SK-N-SH treated with all-trans-retinoic acid at 6 μM for 48 hours (cell line): ENCODE measurements around the gene ANKRD49.

Experiments
- ATAC-seq: fragments of 200-7000 bp; cut with Tn5 transposase; 3 replicates; pipeline ENCODE4 v1.9.1; 2020; ENCODE audit warnings: mild to moderate bottlenecking, moderate library complexity
- ARNTL ChIP-seq: fragments of 450-650 bp; formaldehyde crosslinking; IDR thresholded peaks from 2 replicates; pipeline ENCODE4 v1.5.0; 2020; ENCODE audit warnings: low read depth, mild to moderate bottlenecking, moderate library complexity, borderline replicate concordance
- BACH2 ChIP-seq: fragments of 250-450 bp; sonication (Bioruptor Pico); IDR thresholded peaks from 2 replicates; pipeline ENCODE4 v1.9.0; 2021; ENCODE audit warnings: mild to moderate bottlenecking, borderline replicate concordance
- CREB5 ChIP-seq: fragments of 250-450 bp; sonication (Bioruptor Pico); IDR thresholded peaks from 2 replicates; pipeline ENCODE4 v1.5.1; 2020; ENCODE audit warnings: low read depth, mild to moderate bottlenecking, moderate library complexity
- CSDC2 ChIP-seq: fragments of 250-450 bp; sonication (Bioruptor Pico); IDR thresholded peaks from 2 replicates; pipeline ENCODE4 v1.5.0; 2020; ENCODE audit warnings: mild to moderate bottlenecking, moderate library complexity
- ESRRG ChIP-seq: fragments of 250-450 bp; sonication (Bioruptor Pico); IDR thresholded peaks from 2 replicates; pipeline ENCODE4 v1.6.1; 2021; ENCODE audit warnings: mild to moderate bottlenecking
- GLIS3 ChIP-seq: fragments of 250-450 bp; sonication (Bioruptor Pico); IDR thresholded peaks from 2 replicates; pipeline ENCODE4 v1.5.0; 2020; ENCODE audit warnings: mild to moderate bottlenecking, moderate library complexity
- ISL1 ChIP-seq: fragments of 250-450 bp; sonication (Bioruptor Pico); IDR thresholded peaks from 2 replicates; pipeline ENCODE4 v2.1.2; 2022; ENCODE audit warnings: mild to moderate bottlenecking, moderate library complexity
- OSR1 ChIP-seq: fragments of 250-450 bp; sonication (Bioruptor Pico); IDR thresholded peaks from 2 replicates; pipeline ENCODE4 v1.8.0; 2022; ENCODE audit warnings: moderate library complexity, mild to moderate bottlenecking, inconsistent platforms
- PATZ1 ChIP-seq: fragments of 250-450 bp; sonication (Bioruptor Pico); IDR thresholded peaks from 2 replicates; pipeline ENCODE4 v1.8.0; 2020; ENCODE audit warnings: mild to moderate bottlenecking, moderate library complexity, borderline replicate concordance
- POU6F1 ChIP-seq: fragments of 250-450 bp; sonication (Bioruptor Pico); IDR thresholded peaks from 2 replicates; pipeline ENCODE4 v1.8.0; 2021; ENCODE audit warnings: low read depth, mild to moderate bottlenecking, moderate library complexity, borderline replicate concordance
- PPARA ChIP-seq: fragments of 250-450 bp; sonication (Bioruptor Pico); IDR thresholded peaks from 2 replicates; pipeline ENCODE4 v1.5.0; 2020; ENCODE audit warnings: mild to moderate bottlenecking, borderline replicate concordance
- RARB ChIP-seq: fragments of 250-450 bp; sonication (Bioruptor Pico); IDR thresholded peaks from 2 replicates; pipeline ENCODE4 v1.8.0; 2021; ENCODE audit warnings: mild to moderate bottlenecking, moderate library complexity
- TCF4 ChIP-seq: fragments of 250-450 bp; sonication (Bioruptor Pico); IDR thresholded peaks from 2 replicates; pipeline ENCODE4 v1.8.0; 2021; ENCODE audit warnings: mild to moderate bottlenecking, moderate library complexity, borderline replicate concordance
- TOX ChIP-seq: fragments of 250-450 bp; sonication (Bioruptor Pico); IDR thresholded peaks from 2 replicates; pipeline ENCODE4 v1.8.0; 2021; ENCODE audit warnings: mild to moderate bottlenecking, moderate library complexity, borderline replicate concordance
- TSHZ2 ChIP-seq: fragments of 250-450 bp; sonication (Bioruptor Pico); IDR thresholded peaks from 2 replicates; pipeline ENCODE4 v1.5.0; 2020; ENCODE audit warnings: mild to moderate bottlenecking, moderate library complexity
- ZC3H10 ChIP-seq: fragments of 250-450 bp; sonication (Bioruptor Pico); IDR thresholded peaks from 2 replicates; pipeline ENCODE4 v1.5.1; 2021; ENCODE audit warnings: mild to moderate bottlenecking, moderate library complexity
- ZFP3 ChIP-seq: fragments of 250-450 bp; sonication (Bioruptor Pico); IDR thresholded peaks from 2 replicates; pipeline ENCODE4 v1.5.0; 2020; ENCODE audit warnings: mild to moderate bottlenecking, moderate library complexity
- ZFP30 ChIP-seq: fragments of 450-650 bp; formaldehyde crosslinking; IDR thresholded peaks from 2 replicates; pipeline ENCODE4 v1.5.0; 2022; ENCODE audit warnings: mild to moderate bottlenecking, moderate library complexity
- ZNF565 ChIP-seq: fragments of 450-650 bp; formaldehyde crosslinking; conservative IDR thresholded peaks from 2 replicates; pipeline ENCODE4 v1.5.0; 2020; ENCODE audit warnings: low read depth, mild to moderate bottlenecking, moderate library complexity
- ZNF70 ChIP-seq: fragments of 450-650 bp; formaldehyde crosslinking; IDR thresholded peaks from 2 replicates; pipeline ENCODE4 v1.5.0; 2020; ENCODE audit warnings: mild to moderate bottlenecking, moderate library complexity
- ZNF8 ChIP-seq: fragments of 450-650 bp; formaldehyde crosslinking; IDR thresholded peaks from 2 replicates; pipeline ENCODE4 v1.5.0; 2020; ENCODE audit warnings: mild to moderate bottlenecking, moderate library complexity

ANKRD49 gene

GRCh38 chr11:94524341-94524740 is 30.6 kb downstream of the ANKRD49 start (continued):
- TF ChIP-seq CSDC2 (CRISPR knock-in tag) = no peak
- no peak for TF ChIP-seq ZNF8
- no peak for TF ChIP-seq PPARA (CRISPR knock-in tag)
- TF ChIP-seq TOX (CRISPR knock-in tag) = no peak
- TF ChIP-seq ZC3H10 (CRISPR knock-in tag) = no peak
- TF ChIP-seq ARNTL = no peak
- TF ChIP-seq GLIS3 = no peak

GRCh38 chr11:94525546-94526324 is 32.0 kb downstream of the ANKRD49 start:
- ATAC-seq = peak; percentile 79

More at GRCh38 chr11:94525546-94526324, 32.0 kb downstream of the ANKRD49 start:
- no peak for TF ChIP-seq TCF4 (CRISPR knock-in tag)
- TF ChIP-seq POU6F1 (CRISPR knock-in tag) = no peak
- TF ChIP-seq BACH2 = no peak
- no peak for TF ChIP-seq ZNF70 (CRISPR knock-in tag)
- TF ChIP-seq ZFP30 = no peak
- TF ChIP-seq CREB5 = no peak
- TF ChIP-seq ISL1 (CRISPR knock-in tag) = no peak
- TF ChIP-seq ARNTL = no peak
- no peak for TF ChIP-seq ESRRG (CRISPR knock-in tag)
- no peak for TF ChIP-seq RARB (CRISPR knock-in tag)
- no peak for TF ChIP-seq ZC3H10 (CRISPR knock-in tag)
- TF ChIP-seq ZNF565 (CRISPR knock-in tag) = no peak
- no peak for TF ChIP-seq PATZ1 (CRISPR knock-in tag)
- TF ChIP-seq PPARA (CRISPR knock-in tag) = no peak
- no peak for TF ChIP-seq ZFP3 (CRISPR knock-in tag)
- TF ChIP-seq ZNF8 = no peak
- TF ChIP-seq OSR1 = no peak
- TF ChIP-seq TSHZ2 (CRISPR knock-in tag) = no peak
- no peak for TF ChIP-seq CSDC2 (CRISPR knock-in tag)
